Measurements from ENCODE around the gene SMIM24. TPM values are rescaled to one million over a fixed set of nuclear protein-coding genes. Genes with fewer than 3 reads are reported as not detected.
"Not testable (repeated sequence)": the region's sequence is repeated elsewhere in the genome, so short reads cannot be mapped to it uniquely, and the experiment has no call there.

The SMIM24 gene
- polyA plus RNA-seq, 4 donors, result 270 to 1,947 (median 1,286) TPM

- no peak for DNase-seq
- no peak overlapping the region for H3K27ac ChIP-seq (ENCODE audit: low read depth in 1 of 3, low read length in 2 of 3)
- WGBS, 3 donors, result 86 to 88% (median 88%) methylated on average over 15 to 25 of the region's 25 CpGs
Observed at GRCh38 chr19:3453840-3454239, 26.5 kb downstream of the SMIM24 start.

GRCh38 chr19:3452942-3453214, 27.4 kb downstream of the SMIM24 start:
- H3K36me3 ChIP-seq (ENCODE audit: control insufficient read depth in 3 of 3, insufficient read depth in 2 of 3, low read depth in 1 of 3, low read length in 3 of 3), result peaks cover 8 to 72% (median 12%) of the 10 kb centered on the region in 3 donors
- not testable (repeated sequence) for H3K27ac ChIP-seq (ENCODE audit: low read depth in 1 of 3, low read length in 2 of 3)
- WGBS, 3 donors, result 91 to 97% (median 94%) methylated on average over 10 of the region's 10 CpGs

More at GRCh38 chr19:3453840-3454239, 26.5 kb downstream of the SMIM24 start:
- Histone ChIP-seq H3K27me3 (ENCODE audit: control insufficient read depth in 3 of 3, insufficient read depth in 3 of 3, low read length in 3 of 3) (peaks cover 0 to 3% (median 0%) of the 10 kb centered on the region in 3 donors), H3K36me3 (ENCODE audit: control insufficient read depth in 3 of 3, insufficient read depth in 2 of 3, low read depth in 1 of 3, low read length in 3 of 3) (peaks cover 8 to 68% (median 10%) of the 10 kb centered on the region in 3 donors), H3K9me3 (ENCODE audit: control insufficient read depth in 2 of 2, insufficient read depth in 1 of 2, low read depth in 1 of 2, low read length in 1 of 2) (no peaks in the 10 kb centered on the region), H3K4me3 (ENCODE audit: low read depth in 1 of 3, low read length in 3 of 3) (no peak overlapping the region), H3K4me1 (ENCODE audit: control insufficient read depth in 3 of 3, insufficient read depth in 2 of 3, low read depth in 1 of 3, low read length in 2 of 3) (peaks cover 0 to 17% (median 3%) of the 10 kb centered on the region in 3 donors)
- FAIRE-seq, result no peak

GRCh38 chr19:3452171-3452941, 28.0 kb downstream of the SMIM24 start:
- H3K9me3 ChIP-seq (ENCODE audit: control insufficient read depth in 2 of 2, insufficient read depth in 1 of 2, low read depth in 1 of 2, low read length in 1 of 2), result no peaks in the 10 kb centered on the region
- DNase-seq, result no peak
- H3K4me3 ChIP-seq (ENCODE audit: low read depth in 1 of 3, low read length in 3 of 3), result no peak overlapping the region
- peaks cover 0 to 2% (median 0%) of the 10 kb centered on the region in 3 donors for H3K27me3 ChIP-seq (ENCODE audit: control insufficient read depth in 3 of 3, insufficient read depth in 3 of 3, low read length in 3 of 3)
- FAIRE-seq, result no peak
- WGBS, 3 donors, result 90 to 94% (median 93%) methylated on average over 38 of the region's 38 CpGs
- peaks cover 8 to 71% (median 12%) of the 10 kb centered on the region in 3 donors for H3K36me3 ChIP-seq (ENCODE audit: control insufficient read depth in 3 of 3, insufficient read depth in 2 of 3, low read depth in 1 of 3, low read length in 3 of 3)
- no peak overlapping the region for H3K27ac ChIP-seq (ENCODE audit: low read depth in 1 of 3, low read length in 2 of 3)
- peaks cover 0 to 3% (median 3%) of the 10 kb centered on the region in 3 donors for H3K4me1 ChIP-seq (ENCODE audit: control insufficient read depth in 3 of 3, insufficient read depth in 2 of 3, low read depth in 1 of 3, low read length in 2 of 3)

More at GRCh38 chr19:3452942-3453214, 27.4 kb downstream of the SMIM24 start:
- H3K27me3 ChIP-seq (ENCODE audit: control insufficient read depth in 3 of 3, insufficient read depth in 3 of 3, low read length in 3 of 3); FAIRE-seq; H3K4me3 ChIP-seq (ENCODE audit: low read depth in 1 of 3, low read length in 3 of 3); H3K4me1 ChIP-seq (ENCODE audit: control insufficient read depth in 3 of 3, insufficient read depth in 2 of 3, low read depth in 1 of 3, low read length in 2 of 3); H3K9me3 ChIP-seq (ENCODE audit: control insufficient read depth in 2 of 2, insufficient read depth in 1 of 2, low read depth in 1 of 2, low read length in 1 of 2); DNase-seq: not testable (repeated sequence)

- FAIRE-seq, result no peak
- WGBS, 3 donors, result 86 to 90% (median 86%) methylated on average over 9 to 10 of the region's 10 CpGs
Observed at GRCh38 chr19:3451451-3451866, 28.9 kb downstream of the SMIM24 start.

GRCh38 chr19:3450796-3451411, 29.4 kb downstream of the SMIM24 start:
- no peaks in the 10 kb centered on the region for H3K4me1 ChIP-seq (ENCODE audit: control insufficient read depth in 3 of 3, insufficient read depth in 2 of 3, low read depth in 1 of 3, low read length in 2 of 3)
- peak in 1 of 2 donors; percentile 20 for DNase-seq
- no peaks in the 10 kb centered on the region for H3K9me3 ChIP-seq (ENCODE audit: control insufficient read depth in 2 of 2, insufficient read depth in 1 of 2, low read depth in 1 of 2, low read length in 1 of 2)
- H3K27ac ChIP-seq (ENCODE audit: low read depth in 1 of 3, low read length in 2 of 3), result peak overlapping the region in 2 of 3 donors; percentile 33 to 78
- peaks cover 8 to 68% (median 12%) of the 10 kb centered on the region in 3 donors for H3K36me3 ChIP-seq (ENCODE audit: control insufficient read depth in 3 of 3, insufficient read depth in 2 of 3, low read depth in 1 of 3, low read length in 3 of 3)
- FAIRE-seq, result no peak
- H3K4me3 ChIP-seq (ENCODE audit: low read depth in 1 of 3, low read length in 3 of 3), result no peak overlapping the region
- WGBS, 3 donors, result 46 to 77% (median 68%) methylated on average over 12 of the region's 12 CpGs
- H3K27me3 ChIP-seq (ENCODE audit: control insufficient read depth in 3 of 3, insufficient read depth in 3 of 3, low read length in 3 of 3), result no peaks in the 10 kb centered on the region

More at GRCh38 chr19:3451451-3451866, 28.9 kb downstream of the SMIM24 start:
- DNase-seq, result no peak
- no peaks in the 10 kb centered on the region for H3K9me3 ChIP-seq (ENCODE audit: control insufficient read depth in 2 of 2, insufficient read depth in 1 of 2, low read depth in 1 of 2, low read length in 1 of 2)
- no peak overlapping the region for H3K4me3 ChIP-seq (ENCODE audit: low read depth in 1 of 3, low read length in 3 of 3)
- H3K36me3 ChIP-seq (ENCODE audit: control insufficient read depth in 3 of 3, insufficient read depth in 2 of 3, low read depth in 1 of 3, low read length in 3 of 3), result peaks cover 8 to 68% (median 12%) of the 10 kb centered on the region in 3 donors
- H3K27ac ChIP-seq (ENCODE audit: low read depth in 1 of 3, low read length in 2 of 3), result peak overlapping the region in 2 of 3 donors; percentile 33 to 78
- H3K4me1 ChIP-seq (ENCODE audit: control insufficient read depth in 3 of 3, insufficient read depth in 2 of 3, low read depth in 1 of 3, low read length in 2 of 3), result no peaks in the 10 kb centered on the region
- H3K27me3 ChIP-seq (ENCODE audit: control insufficient read depth in 3 of 3, insufficient read depth in 3 of 3, low read length in 3 of 3), result no peaks in the 10 kb centered on the region

GRCh38 chr19:3448616-3449334, 31.6 kb downstream of the SMIM24 start:
- Histone ChIP-seq H3K27me3 (ENCODE audit: control insufficient read depth in 3 of 3, insufficient read depth in 3 of 3, low read length in 3 of 3) (no peaks in the 10 kb centered on the region), H3K4me1 (ENCODE audit: control insufficient read depth in 3 of 3, insufficient read depth in 2 of 3, low read depth in 1 of 3, low read length in 2 of 3) (no peaks in the 10 kb centered on the region), H3K36me3 (ENCODE audit: control insufficient read depth in 3 of 3, insufficient read depth in 2 of 3, low read depth in 1 of 3, low read length in 3 of 3) (peaks cover 7 to 64% (median 12%) of the 10 kb centered on the region in 3 donors), H3K9me3 (ENCODE audit: control insufficient read depth in 2 of 2, insufficient read depth in 1 of 2, low read depth in 1 of 2, low read length in 1 of 2) (no peaks in the 10 kb centered on the region), H3K27ac (ENCODE audit: low read depth in 1 of 3, low read length in 2 of 3) (no peak overlapping the region), H3K4me3 (ENCODE audit: low read depth in 1 of 3, low read length in 3 of 3) (no peak overlapping the region)
- FAIRE-seq (no peak), DNase-seq (no peak)
- WGBS, 3 donors, result 95 to 96% (median 95%) methylated on average over 28 of the region's 28 CpGs

- not testable (repeated sequence) for H3K9me3 ChIP-seq (ENCODE audit: control insufficient read depth in 2 of 2, insufficient read depth in 1 of 2, low read depth in 1 of 2, low read length in 1 of 2); DNase-seq; H3K4me3 ChIP-seq (ENCODE audit: low read depth in 1 of 3, low read length in 3 of 3); H3K27ac ChIP-seq (ENCODE audit: low read depth in 1 of 3, low read length in 2 of 3); H3K27me3 ChIP-seq (ENCODE audit: control insufficient read depth in 3 of 3, insufficient read depth in 3 of 3, low read length in 3 of 3); H3K4me1 ChIP-seq (ENCODE audit: control insufficient read depth in 3 of 3, insufficient read depth in 2 of 3, low read depth in 1 of 3, low read length in 2 of 3); FAIRE-seq
- H3K36me3 ChIP-seq (ENCODE audit: control insufficient read depth in 3 of 3, insufficient read depth in 2 of 3, low read depth in 1 of 3, low read length in 3 of 3), result peaks cover 0 to 53% (median 5%) of the 10 kb centered on the region in 3 donors
- WGBS, 3 donors, result 89 to 95% (median 94%) methylated on average over 4 of the region's 4 CpGs
Observed at GRCh38 chr19:3446657-3447056, 33.7 kb downstream of the SMIM24 start.

- peaks cover 0 to 46% (median 5%) of the 10 kb centered on the region in 3 donors for H3K36me3 ChIP-seq (ENCODE audit: control insufficient read depth in 3 of 3, insufficient read depth in 2 of 3, low read depth in 1 of 3, low read length in 3 of 3)
- H3K27ac ChIP-seq (ENCODE audit: low read depth in 1 of 3, low read length in 2 of 3), result no peak overlapping the region
- no peaks in the 10 kb centered on the region for H3K4me1 ChIP-seq (ENCODE audit: control insufficient read depth in 3 of 3, insufficient read depth in 2 of 3, low read depth in 1 of 3, low read length in 2 of 3)
- 75 to 89% (median 89%) methylated on average over 24 of the region's 24 CpGs for WGBS, 3 donors
- FAIRE-seq (no peak), DNase-seq (no peak)
- H3K4me3 ChIP-seq (ENCODE audit: low read depth in 1 of 3, low read length in 3 of 3), result no peak overlapping the region
- no peaks in the 10 kb centered on the region for H3K9me3 ChIP-seq (ENCODE audit: control insufficient read depth in 2 of 2, insufficient read depth in 1 of 2, low read depth in 1 of 2, low read length in 1 of 2)
- H3K27me3 ChIP-seq (ENCODE audit: control insufficient read depth in 3 of 3, insufficient read depth in 3 of 3, low read length in 3 of 3), result no peaks in the 10 kb centered on the region
Observed at GRCh38 chr19:3444695-3445234, 35.6 kb downstream of the SMIM24 start.
